ENCODE results near the gene C11orf24.
"Not testable (repeated sequence)": the region's sequence is repeated elsewhere in the genome, so short reads cannot be mapped to it uniquely, and the experiment has no call there.

Gene C11orf24

DNA sequence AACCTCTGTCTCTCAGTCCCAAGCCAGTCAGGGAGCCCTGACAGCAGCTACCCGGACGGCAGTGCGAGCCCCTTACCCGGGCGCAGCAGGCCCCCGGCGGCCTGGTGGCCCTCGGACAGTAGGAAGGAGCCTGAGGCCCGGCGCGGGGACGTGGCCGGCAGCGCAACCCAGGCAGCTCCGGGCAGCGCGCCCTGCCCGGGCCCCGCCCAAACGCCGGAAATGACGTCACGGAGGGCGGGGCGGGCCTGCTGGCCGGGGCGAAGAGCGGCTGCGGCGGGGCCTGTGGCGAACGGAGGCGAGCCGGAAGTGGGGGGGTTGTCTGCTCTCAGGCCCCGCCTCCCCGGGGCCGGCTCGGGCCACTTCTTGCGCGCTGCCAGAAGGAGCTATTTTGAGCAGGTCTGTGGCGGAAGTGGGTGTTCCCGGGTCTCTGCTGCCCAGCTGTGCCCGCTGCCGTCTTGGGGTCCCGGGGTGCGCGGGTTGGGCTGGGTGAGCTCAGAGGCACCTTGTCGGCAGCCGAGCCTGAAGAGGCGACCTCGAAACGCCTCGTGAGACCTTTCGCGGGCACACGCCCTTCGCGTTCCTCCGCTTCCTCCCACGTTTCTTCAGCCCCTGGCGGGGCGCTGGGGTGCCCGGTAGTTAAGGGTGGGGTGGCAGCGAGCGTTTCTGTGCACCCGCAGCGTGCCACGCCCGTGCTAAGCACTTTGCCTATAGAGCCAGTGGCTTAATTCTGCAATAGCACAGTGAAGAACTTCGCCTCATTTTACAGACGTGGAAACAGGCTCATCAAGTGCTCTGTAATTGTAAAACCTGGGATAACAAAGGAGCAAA lies at the start of gene C11orf24:
C11orf24 (minus strand) TSS at position 193 of the 828 bp plus-strand sequence. CDS start 8,206 bp downstream, outside the sequence.
- FAIRE-seq, result no peak

DNA sequence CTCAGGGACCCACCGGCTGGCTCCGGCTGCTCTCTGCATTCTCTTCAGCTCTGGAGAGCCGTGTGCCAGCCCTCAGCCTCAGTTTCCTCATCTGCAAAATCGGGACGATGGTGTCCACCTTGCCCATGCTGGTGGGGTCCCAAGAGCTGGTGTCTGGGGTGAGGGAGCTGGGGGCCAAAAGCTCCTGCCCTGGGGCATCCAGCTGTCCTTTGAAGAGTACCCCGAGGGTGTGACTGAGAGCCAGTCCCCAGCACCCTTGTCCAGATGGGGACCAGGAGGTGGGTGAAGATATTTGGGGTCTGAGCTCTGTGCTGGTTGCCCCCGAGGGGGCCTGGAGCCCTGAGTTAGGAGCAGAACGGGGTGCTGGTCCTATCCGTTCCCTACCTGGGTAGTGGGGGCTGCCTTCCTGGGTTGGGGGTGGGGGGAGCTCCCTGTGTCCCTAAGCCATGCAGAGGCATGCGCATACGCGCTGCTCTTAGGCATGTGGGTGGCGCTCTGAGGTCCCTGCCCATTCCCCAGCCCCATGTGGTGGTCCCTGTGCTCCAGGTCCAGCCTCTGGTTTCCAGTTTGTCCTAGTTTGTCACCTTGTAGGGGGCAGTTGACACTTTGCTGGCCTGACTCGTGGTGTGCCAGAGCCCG lies 45.5 kb upstream of the C11orf24 start:
- no peak for FAIRE-seq

DNA sequence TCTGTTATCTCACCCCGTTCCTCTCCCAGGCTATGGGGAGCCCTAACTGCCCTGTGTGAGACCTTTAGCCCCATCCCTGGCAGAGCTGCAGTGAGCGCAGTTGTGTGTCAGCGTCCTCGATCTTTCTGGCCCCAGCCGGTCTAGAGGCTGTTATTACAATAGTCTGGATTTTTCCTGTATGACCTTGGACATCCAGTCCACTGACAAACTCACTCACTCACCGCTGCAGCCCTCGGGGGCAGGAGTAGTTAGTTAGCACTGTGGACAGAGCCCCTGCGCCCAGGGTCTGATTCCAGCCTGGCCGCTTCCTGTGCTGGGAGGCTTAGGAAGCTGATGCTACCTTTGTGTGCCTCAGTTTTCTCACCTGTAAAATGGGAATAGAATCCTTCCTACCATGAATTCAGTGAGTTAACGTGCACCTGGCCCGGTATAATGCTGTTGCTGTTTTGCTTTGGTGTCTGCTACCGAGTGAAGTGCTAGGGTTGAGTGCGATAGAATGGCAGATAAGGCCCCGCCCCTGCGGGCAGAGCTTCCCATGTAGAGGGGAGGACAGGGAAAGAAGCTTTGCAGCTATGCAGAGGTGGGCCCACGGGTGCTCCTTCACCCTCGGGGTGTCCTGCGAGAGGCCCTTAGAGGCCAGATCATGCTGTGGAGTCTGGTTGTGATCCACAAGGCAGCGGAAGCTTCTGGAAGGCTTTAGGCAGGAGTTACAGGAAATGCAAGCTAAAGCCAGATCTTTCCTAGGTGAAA lies 43.6 kb upstream of the C11orf24 start:
- no peak for FAIRE-seq

DNA sequence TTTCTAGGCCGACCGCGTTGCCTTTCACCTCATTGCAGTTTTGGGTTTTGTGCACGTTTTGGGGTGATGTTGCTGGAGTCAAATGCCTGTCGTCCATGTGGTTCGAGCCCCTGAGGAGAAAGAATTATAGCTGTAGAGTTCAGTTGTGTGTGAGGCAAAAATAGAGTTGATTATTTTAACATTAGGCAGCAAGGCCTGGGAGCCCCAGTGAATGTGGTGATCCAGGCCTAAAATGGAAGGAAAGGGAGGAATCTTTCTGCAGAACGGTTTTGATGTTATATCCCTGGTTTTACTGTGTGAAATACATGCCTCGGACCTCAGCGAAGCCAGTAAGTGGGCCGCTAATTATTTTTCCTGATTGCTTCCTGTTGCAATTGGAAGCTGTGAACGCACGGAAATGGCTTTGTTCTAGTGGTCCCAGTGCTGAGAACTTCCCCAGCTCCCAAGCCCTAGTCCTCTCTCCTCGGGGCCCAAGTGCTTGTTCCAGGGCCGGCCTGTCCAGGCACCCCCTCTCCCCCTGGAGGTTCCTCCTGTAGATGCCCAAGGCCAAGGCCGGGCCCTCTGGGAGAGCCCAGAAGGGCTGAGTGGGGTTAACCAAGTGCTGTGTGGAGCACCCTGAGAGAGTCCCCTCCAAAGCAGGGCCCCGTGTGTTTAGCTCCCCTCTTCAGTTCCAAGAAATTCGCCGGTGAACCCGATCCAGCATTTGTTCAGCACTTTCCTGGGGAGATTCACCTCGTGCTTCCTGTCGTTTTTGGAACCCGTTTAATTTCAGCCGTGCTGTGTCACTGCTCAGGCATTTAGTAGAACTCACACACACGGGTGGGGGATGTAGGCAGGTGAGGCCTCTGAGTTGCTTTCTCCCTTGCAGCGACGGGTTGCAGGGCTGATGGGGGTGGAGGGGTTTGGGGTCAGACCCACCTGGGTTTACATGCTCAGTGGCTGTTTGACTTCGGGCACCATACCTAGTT lies 42.7 kb upstream of the C11orf24 start:
- FAIRE-seq, result no peak

DNA sequence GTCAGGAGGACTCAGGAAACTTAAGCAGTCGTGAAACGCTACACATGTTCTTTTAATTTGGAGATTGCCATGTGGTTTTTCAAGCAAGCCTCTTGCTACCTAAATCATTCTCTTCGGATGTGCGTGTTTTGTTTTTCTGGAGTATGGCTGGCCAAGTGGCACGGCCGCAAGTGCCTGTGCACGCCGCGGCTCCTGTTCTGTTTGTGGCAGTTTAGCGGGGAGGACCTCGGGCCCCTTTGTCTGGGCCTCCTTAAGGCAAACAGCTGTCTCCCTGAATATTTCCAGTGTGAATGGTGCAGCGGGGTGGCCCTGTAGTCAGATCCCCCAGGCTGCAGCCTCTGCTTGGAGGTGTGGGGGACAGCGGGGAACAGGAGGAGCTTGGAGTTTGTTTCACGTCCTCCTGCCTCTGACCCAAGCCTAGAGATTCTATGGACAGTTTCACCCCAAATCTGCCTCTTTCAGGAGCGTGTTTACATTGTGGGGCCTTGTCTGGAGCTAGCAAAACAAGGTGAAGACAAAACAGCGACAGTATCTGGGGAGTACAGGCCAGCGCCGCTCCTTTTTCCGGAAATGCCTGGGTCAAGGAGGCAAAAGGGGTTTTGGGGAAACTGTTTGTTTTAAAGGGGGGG lies 41.9 kb upstream of the C11orf24 start:
- no peak for FAIRE-seq

DNA sequence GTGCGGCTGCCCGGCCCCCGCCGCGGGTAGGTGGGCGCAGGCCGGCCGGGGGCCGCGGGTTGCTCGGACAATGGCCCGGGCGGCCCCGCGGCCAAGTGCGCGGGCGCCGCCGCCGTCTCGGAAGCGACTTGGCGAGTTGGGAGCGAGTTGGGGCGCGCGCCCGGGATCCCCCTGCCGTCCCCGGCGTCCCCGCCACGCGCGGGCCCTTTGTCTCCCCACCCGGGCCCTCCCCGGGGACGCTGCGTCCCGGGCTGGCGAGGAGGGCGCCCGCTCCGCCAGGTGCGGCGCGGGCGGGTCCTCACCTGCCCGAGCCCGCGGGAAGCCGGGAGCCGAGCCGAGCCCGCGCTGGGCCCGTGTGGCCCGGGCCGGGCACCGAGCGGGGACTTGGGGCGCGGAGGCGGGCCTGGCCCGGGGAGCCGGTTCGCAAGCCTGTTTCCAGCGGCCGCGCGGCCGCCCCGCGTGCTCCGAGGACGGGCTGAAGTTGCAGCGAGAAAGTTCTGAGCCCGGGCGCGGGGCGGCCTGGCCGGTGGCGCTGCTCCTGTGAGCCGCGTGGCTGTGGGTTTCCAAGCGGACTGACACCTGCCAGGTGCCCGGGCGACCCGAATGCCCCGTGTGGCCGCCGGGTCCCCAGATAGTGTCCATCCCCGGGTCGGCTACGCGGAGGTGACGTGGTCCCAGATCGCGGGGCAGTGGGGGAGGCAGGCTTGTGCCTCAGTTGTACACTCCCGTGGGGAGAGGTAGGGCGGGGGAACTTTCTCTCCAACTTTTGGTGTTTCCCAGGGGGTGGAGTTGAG lies 41.2 kb upstream of the C11orf24 start:
- FAIRE-seq, result no peak

DNA sequence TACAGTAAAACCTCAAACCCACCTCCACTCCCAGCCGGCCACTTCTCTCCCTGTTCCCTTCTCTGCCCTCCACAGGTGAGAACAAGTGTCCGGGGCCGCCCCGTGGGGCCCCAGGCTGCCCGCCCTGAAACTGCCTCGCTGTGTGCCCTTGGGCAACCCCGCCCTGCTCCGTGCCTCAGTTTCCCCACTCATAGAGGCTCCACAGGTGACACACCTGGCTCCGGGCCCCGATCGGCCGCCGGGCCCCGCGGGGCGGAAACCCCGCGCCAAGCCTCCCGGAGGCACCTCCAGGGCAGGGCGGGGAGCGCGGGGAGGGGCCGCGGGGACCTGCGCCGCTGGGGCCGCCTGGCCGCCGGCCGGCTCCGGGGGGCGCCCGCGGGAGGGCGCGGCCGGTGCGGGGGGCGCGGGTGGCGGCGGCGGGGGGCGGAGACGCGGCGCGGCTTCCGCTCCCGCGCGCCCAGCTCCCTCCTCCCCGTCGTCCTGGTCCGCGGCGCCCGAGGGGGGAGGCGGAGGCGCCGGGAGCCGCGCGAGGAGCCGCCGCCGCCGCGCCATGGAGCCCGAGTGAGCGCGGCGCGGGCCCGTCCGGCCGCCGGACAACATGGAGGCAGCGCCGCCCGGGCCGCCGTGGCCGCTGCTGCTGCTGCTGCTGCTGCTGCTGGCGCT lies 40.5 kb upstream of the C11orf24 start, which contains the start of gene LRP5:
LRP5 (plus strand) TSS at position 475 of the 663 bp plus-strand sequence; CDS start at position 599, 124 bp downstream.
- FAIRE-seq, result no peak

DNA sequence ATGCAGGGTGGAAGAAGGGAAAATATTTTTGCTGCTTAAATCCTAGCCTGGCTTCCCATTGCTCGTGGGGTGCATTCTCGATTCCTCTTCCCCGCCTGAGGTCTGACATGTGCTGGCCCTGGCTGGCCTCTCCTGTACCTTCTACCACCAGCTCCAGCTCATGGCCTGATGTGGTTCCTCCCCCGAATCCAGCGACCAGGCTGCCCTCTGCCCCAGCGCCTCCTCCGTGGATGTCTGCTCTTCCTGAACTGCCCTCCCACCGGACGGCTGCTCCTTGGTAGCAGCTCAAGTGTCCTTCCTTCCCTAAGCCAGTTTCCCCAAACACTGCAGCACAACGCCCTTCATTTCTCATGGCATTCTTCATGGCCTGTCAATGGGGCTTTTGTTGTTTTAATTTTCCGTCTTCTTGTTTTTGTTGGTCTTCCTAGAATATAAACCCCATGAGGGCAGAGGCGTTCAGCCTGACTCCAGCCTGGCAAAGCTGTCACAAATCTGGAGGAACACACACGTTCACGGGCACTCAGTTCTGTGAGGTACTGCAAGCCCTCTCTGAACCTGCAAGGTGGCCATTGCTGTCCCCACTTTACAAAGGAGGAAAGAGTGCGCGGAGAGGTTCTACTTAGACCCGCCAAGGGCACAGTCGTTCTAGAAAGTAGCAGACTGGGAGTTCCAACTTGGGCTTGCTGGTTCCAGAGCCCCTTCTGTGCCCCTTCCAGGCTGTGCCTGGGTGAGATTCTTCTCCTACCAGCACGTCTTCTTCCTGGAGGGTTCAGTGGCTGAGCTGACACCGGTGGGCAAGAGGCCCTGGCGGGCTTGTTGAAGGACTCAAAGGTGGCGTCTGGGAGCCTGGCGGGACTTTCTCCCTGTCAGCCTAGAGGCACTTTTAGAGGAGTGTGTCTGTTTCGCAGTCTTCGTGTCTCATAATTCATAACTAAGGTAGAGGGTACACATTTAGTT lies 39.7 kb upstream of the C11orf24 start:
- FAIRE-seq, result no peak

DNA sequence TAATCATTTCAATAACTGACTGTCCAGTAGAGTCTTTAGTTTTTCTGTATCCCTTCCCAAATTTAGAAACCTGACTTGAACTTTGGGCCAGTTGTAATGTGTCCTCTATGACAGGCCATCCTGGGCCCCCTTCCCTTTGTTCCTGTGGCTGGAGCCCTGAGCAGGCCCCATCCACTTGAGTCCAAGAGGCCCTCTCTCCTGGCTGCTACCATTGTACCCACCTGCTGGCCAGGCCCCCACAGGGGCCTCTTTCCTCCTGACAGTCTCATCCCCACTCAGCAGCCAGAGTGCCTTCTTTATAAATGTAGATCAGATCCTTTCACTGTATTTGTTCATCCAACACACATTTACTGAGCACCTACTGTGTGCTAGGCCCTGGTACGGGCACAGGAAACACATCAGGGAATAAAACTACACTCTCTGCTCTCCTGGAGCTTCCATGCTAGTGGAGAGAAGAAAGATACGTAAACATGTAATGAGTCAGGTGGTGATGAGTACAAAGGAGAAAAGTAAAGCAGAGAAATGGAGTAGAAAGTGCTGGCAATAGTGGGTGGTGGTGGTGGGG lies 37.9 kb upstream of the C11orf24 start:
- FAIRE-seq, result no peak

DNA sequence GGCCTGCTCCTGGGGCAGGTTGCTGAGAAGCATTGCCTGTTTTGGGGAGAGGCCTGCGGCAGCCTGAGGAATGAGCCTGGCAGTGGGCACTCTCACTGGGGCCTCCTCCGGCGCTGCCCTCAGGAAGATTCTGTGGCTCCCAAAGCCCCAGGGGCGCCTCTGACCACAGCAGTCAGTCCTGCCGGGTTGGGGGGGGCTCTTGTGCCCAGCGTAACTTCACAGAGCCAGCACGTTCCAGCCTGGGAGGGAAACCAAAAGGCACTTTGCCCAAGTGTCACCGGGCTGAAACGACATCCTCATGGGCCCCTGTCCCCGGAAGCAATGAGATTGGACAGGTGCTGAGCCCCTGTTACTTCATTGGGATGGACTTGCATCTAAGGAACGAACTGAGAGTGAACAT lies 36.3 kb upstream of the C11orf24 start:
- no peak for FAIRE-seq

DNA sequence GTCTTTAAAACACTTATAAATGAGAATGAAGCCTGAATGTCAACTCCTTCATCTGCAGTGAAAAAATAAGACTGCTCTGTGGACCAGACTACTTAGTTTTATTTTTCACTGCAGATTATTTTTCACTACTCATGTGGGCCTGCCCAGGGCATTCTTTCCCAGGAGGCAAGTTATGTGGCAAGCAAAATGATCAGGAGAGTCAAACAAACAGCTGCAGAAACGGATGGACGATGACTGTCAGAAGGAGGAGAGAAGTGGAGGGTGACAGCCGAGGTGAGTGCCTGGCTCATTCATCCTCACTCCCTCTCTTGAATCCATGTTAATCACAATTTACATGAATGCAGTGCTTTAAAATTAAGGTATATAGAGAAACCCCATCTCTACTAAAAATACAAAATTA lies 34.9 kb upstream of the C11orf24 start:
- no peak for FAIRE-seq

DNA sequence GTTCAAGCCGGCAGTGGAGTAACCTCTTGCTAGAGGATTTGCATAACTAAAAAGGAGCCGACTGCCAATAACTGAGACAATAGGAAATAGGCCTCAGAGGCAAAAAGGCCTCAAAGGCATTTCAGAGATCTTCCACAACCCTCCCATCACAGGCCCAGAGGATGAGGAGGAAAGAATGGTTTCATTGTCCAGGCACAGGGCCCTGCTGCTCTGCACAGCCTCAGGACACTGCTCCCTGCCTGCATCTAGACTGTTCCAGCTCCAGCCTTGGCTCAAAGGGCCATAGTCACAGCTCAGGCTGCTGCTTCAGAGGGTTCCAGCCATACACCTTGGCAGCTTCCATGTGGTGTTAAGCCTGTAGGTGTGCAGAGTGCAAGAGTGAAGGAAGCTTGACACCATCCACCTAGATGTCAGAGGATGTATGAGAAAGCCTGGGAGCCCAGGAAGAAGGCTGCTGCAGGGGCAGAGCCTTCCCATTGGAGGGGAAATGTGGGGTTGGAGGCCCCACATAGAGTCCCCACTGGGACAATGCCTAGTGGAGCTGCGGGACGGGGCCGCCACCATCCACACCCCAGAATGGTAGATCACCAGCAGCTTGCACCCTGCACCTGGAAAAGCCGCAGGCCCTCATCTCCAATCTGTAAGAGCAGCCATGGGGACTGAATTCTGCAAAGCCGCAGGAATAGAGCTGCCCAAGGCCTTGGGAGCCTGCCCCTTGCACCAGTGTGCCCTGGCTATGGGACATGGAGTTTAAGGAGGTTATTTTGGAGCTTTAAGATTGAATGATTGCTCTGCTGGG lies 32.4 kb upstream of the C11orf24 start:
- FAIRE-seq, result no peak

DNA sequence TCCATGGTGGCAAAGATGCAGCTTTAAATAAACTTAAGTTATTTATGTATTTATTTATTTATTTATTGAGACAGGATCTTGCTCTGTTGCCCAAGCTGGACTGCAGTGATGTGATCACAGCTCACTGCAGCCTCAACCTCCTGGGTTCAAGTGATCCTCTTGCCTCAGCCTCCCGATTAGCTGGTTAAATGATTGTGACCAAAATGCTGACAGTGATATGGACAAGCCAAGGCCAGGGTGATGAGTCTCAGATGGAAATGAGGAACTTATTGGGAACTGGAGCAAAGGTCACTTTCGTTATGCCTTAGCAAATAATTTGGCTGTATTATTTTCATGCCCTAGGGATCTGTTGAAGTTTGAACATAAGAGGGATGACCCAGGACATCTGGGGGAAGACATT lies 31.3 kb upstream of the C11orf24 start:
- no peak for FAIRE-seq

DNA sequence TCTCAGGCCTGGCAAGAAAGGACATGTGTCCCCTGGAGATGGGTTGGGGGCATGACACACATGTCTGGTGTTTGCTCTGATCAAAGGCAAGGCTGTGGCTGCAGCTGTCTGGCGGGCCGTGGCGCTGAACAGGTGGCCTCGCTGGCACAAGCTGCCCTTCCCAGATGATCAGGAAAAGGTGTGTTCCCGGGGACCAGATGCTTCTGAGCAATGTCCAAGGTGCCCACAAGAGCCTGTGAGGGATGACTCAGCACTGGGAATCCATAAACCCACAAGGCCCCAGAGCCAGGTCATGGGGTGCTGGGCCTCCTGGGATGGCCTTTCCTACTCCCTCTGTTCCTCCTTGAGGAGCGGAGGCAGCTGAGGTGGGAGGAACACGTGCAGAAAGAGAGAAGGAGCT lies 30.9 kb upstream of the C11orf24 start:
- no peak for FAIRE-seq

DNA sequence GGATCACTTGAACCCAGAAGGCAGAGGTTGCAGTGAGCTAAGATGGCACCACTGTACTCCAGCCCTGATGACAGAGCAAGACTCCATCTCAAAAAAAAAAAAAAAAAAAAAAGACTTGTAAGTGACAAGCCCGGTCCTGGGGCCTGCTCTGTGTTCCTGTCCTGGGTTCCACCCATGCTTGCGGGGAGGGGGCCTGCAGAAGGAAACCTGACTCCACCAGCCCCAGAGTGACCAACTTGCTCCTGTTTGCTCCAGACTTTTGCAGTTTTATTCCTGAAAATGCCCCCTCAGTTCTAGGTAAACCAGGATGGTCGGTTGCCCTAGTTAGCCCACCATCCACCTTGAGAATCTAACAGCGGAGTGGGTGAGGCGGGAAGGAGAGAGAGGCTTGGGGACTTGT lies 30.5 kb upstream of the C11orf24 start:
- no peak for FAIRE-seq

DNA sequence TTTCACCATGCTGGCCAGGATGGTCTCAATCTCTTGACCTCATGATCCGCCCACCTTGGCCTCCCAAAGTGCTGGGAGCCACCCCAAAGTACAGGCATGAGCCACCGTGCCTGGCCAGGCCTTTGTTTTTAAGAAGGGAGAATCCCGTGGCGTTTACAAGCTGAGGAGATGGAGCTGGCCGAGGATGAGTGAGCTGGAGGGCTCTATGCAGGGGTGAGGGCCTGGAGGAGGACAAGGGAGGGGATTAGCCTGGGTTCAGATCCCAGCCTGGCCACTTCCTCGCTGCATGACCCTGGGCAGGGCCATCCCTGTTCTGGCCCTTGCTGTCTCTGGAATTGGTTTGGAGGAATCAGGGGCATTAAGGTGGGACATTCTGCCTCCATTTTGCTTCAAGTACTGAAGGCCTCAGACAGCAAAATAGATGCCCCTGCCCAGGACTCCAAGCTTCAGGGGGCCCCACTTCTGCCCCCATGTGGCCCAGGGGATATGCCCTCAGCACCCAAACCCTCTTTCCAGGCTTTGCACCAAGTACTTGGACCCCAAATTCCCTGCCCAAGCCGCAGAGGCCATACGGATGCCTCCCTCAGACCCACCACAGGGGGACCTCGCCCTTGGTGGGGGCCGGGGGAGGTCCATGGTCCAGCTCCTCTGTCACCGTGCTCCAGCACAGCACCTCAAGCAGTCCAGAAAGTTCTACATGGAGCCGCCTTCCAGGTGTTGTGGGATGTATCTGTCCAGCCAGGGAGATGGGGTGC lies 28.5 kb upstream of the C11orf24 start:
- FAIRE-seq, result no peak

DNA sequence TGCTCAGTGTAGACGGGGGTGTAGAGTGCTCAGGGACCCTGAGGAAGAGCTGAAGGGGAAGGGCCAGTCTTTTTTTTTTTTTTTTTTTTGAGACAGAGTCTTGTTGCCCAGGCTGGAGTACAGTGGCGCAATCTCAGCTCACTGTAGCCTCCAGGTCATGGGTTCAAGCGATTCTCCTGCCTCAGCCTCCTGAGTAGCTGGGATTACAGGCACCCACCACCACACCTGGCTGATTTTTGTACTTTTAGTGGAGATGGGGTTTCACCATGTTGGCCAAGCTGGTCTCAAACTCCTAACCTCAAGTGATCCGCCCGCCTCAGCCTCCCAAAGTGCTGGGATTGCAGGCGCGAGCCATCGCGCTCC lies 27.7 kb upstream of the C11orf24 start:
- FAIRE-seq, result not testable (repeated sequence)

All from A204.1 (cell line).